GM12878 (cell line): ENCODE data around the gene VARS2. TPM values are rescaled to one million over a fixed set of nuclear protein-coding genes. Genes with fewer than 3 reads are reported as not detected.

ENCODE experiments used
- ATAC-seq: fragments of 200-7000 bp; cut with Tn5 transposase; 3 replicates; pipeline ENCODE4 v1.9.1; 2020; ENCODE audit warnings: mild to moderate bottlenecking, moderate library complexity
- BruUV-seq: library from RNA; stranded (reverse); fragments of 400-500 nt; replicated peaks from 2 replicates; lab custom pipeline; 2021; lab: Mats Ljungman, UMichigan
- CTCF ChIA-PET: fragments of 300-600 bp; sonication (Branson Sonifier 250); formaldehyde crosslinking; extraction: SDS; loops from one replicate; lab custom pipeline; 2021; ENCODE audit warnings: inconsistent platforms; lab: Yijun Ruan, JAX
- POLR2A ChIA-PET: fragments of 350-600 bp; formaldehyde crosslinking; extraction: SDS; loops from one replicate; lab custom pipeline; 2021; ENCODE audit warnings: inconsistent platforms; lab: Charles Lee
- RAD21 ChIA-PET: fragments of 300-600 bp; sonication (Branson Sonifier 250); formaldehyde crosslinking; loops from one replicate; lab custom pipeline; 2023; ENCODE audit warnings: antibody characterized with exemption; ENCODE audit not compliant: unreplicated experiment; lab: Charles Lee
- SMC1A ChIA-PET: fragments of 300-600 bp; sonication (Branson Sonifier 250); formaldehyde crosslinking; loops from one replicate; lab custom pipeline; 2023; ENCODE audit not compliant: unreplicated experiment, uncharacterized antibody; lab: Charles Lee
- DNase-seq: peaks from one replicate; pipeline ENCODE4 v3.0.0-alpha.2; 2011; ENCODE audit warnings: low read depth, low spot score
- FAIRE-seq: peaks from 3 replicates; lab custom pipeline; 2011; peaks lifted over from hg19 to GRCh38; lab: Jason Lieb, UNC
- H2AFZ ChIP-seq: 2 replicates; pipeline ENCODE4 v1.6.0; 2011; ENCODE audit warnings: low read depth, low read length, control low read depth; ENCODE audit not compliant: control insufficient read depth
- H3K27ac ChIP-seq: 2 replicates; pipeline ENCODE4 v1.5.1; 2011; ENCODE audit warnings: control low read depth; ENCODE audit not compliant: control insufficient read depth, insufficient read depth
- H3K27me3 ChIP-seq, 2 experiments: replicated peaks in 1 of 2; 2 replicates each; pipeline versions ENCODE4 v1.6.0 to v1.6.1; 2011; ENCODE audit warnings: low read length in 1 of 2; ENCODE audit not compliant: control insufficient read depth in 2 of 2, insufficient read depth in 2 of 2
- H3K36me3 ChIP-seq, 2 experiments: 2 replicates each; pipeline ENCODE4 v1.5.1; 2011; ENCODE audit warnings: low read length in 1 of 2; ENCODE audit not compliant: control insufficient read depth in 2 of 2, insufficient read depth in 2 of 2
- H3K4me1 ChIP-seq: 2 replicates; pipeline ENCODE4 v1.6.1; 2011; ENCODE audit warnings: mild to moderate bottlenecking, low read length, moderate library complexity, mixed read lengths; ENCODE audit not compliant: control insufficient read depth, insufficient read depth
- H3K4me2 ChIP-seq: 2 replicates; pipeline ENCODE4 v1.6.0; 2011; ENCODE audit warnings: control low read depth; ENCODE audit not compliant: control insufficient read depth, insufficient read depth
- H3K4me3 ChIP-seq: fragments of 200-600 bp; sonication (generic); 2 replicates; pipeline ENCODE4 v1.5.1; 2016
- H3K79me2 ChIP-seq: 2 replicates; pipeline ENCODE4 v1.6.0; 2011; ENCODE audit warnings: low read length; ENCODE audit not compliant: control insufficient read depth, insufficient read depth
- H3K9ac ChIP-seq: 2 replicates; pipeline ENCODE4 v1.8.0; 2011; ENCODE audit warnings: low read length, control low read depth, mixed read lengths; ENCODE audit not compliant: control insufficient read depth, insufficient read depth
- H3K9me3 ChIP-seq: replicated peaks from 3 replicates; pipeline ENCODE4 v1.5.1; 2011; ENCODE audit warnings: mild to moderate bottlenecking, low read length; ENCODE audit not compliant: control insufficient read depth, insufficient read depth
- H4K20me1 ChIP-seq: 2 replicates; pipeline ENCODE4 v1.6.0; 2011; ENCODE audit not compliant: control insufficient read depth, insufficient read depth
- E2F8 ChIP-seq: fragments of 450-650 bp; IDR thresholded peaks from 2 replicates; pipeline ENCODE4 v1.6.1; 2018; ENCODE audit warnings: mild to moderate bottlenecking, low read depth, moderate library complexity; ENCODE audit not compliant: partially characterized antibody
- LARP7 ChIP-seq: fragments of 450-650 bp; IDR thresholded peaks from 2 replicates; pipeline ENCODE4 v1.6.1; 2017; ENCODE audit warnings: mild to moderate bottlenecking
- MEF2B ChIP-seq: fragments of 450-650 bp; IDR thresholded peaks from 2 replicates; pipeline ENCODE4 v1.6.1; 2018; ENCODE audit warnings: mild to moderate bottlenecking, moderate library complexity; ENCODE audit not compliant: partially characterized antibody, poor library complexity, severe bottlenecking
- POLR2AphosphoS2 ChIP-seq: IDR thresholded peaks from 2 replicates; pipeline ENCODE4 v1.6.1; 2011; ENCODE audit warnings: low read depth, mild to moderate bottlenecking, low read length, improper control_type of control experiment, moderate library complexity
- WRNIP1 ChIP-seq: IDR thresholded peaks from 2 replicates; pipeline ENCODE4 v1.6.1; 2011; ENCODE audit warnings: low read depth, low read length, improper control_type of control experiment, borderline replicate concordance
- WGBS: methylation state at CpG from one replicate; pipeline ENCODE4 v1.1.6; 2016; ENCODE audit warnings: low lambda C conversion rate; ENCODE audit not compliant: insufficient replicate concordance, insufficient coverage; ENCODE audit errors: missing lambda C conversion rate; 5-methylcytosine and 5-hydroxymethylcytosine counted together
- in situ Hi-C: fragments of 300-500 bp; cut with MboI; formaldehyde crosslinking; loops from 9 replicates; pipeline ENCODE4 v1.14.3; 2018; ENCODE audit warnings: mixed read lengths
- intact Hi-C: fragments of 100-400 bp; cut with micrococcal nuclease; formaldehyde crosslinking; loops from one replicate; pipeline ENCODE4 v1.14.2; 2022; ENCODE audit not compliant: unreplicated experiment
- polyA plus RNA-seq, 11 experiments: library from polyadenylated mRNA; depleted of rRNA in 4 of 11; unstranded in 6 of 11; stranded (reverse) in 5 of 11; fragments of >200 nt; fragmentation: Nextera tagmentation in 4 of 11; fragmentation: Illumina TruSeq in 1 of 11; extraction: Ambion mirVana in 4 of 11; extraction: Trizol in 1 of 11; gene quantifications; 1 replicate in 1 of 11; 2 replicates in 10 of 11; pipeline versions ENCODE4 v1.2.1 to v1.2.3, GENCODE V29; 2011 to 2016; ENCODE audit warnings: inconsistent platforms in 2 of 11, missing spikeins in 2 of 11, low read depth in 1 of 11
- total RNA-seq, 4 experiments: library from RNA; depleted of rRNA in 3 of 4; stranded (reverse); fragments of >200 nt in 3 of 4; fragmentation: Illumina TruSeq in 1 of 4; extraction: Trizol in 1 of 4; gene quantifications; 2 replicates each; pipeline versions ENCODE4 v1.2.1 to v1.2.3, GENCODE V29; 2013 to 2021
- TF ChIP-seq, protein P1 (sequence below): fragments of 450-650 bp; IDR thresholded peaks from 2 replicates; pipeline ENCODE4 v1.6.1; 2016; ENCODE audit warnings: mild to moderate bottlenecking
- TF ChIP-seq, protein P2 (sequence below): IDR thresholded peaks from 2 replicates; pipeline ENCODE4 v1.6.1; 2012; ENCODE audit warnings: low read length, inconsistent platforms

The VARS2 gene
- total and polyA plus RNA-seq, 10 of the 15 experiments (the other 5 are each of a cell fraction or from before 2014, with no cell fraction given): 3.8 to 70.7 (median 49.1) TPM

- TF ChIP-seq, protein P1, sequence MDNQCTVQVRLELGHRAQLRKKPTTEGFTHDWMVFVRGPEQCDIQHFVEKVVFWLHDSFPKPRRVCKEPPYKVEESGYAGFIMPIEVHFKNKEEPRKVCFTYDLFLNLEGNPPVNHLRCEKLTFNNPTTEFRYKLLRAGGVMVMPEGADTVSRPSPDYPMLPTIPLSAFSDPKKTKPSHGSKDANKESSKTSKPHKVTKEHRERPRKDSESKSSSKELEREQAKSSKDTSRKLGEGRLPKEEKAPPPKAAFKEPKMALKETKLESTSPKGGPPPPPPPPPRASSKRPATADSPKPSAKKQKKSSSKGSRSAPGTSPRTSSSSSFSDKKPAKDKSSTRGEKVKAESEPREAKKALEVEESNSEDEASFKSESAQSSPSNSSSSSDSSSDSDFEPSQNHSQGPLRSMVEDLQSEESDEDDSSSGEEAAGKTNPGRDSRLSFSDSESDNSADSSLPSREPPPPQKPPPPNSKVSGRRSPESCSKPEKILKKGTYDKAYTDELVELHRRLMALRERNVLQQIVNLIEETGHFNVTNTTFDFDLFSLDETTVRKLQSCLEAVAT: no peak
Measured at GRCh38 chr6:30887901-30888815, 25.9 kb upstream of the VARS2 start (continued).

DNA sequence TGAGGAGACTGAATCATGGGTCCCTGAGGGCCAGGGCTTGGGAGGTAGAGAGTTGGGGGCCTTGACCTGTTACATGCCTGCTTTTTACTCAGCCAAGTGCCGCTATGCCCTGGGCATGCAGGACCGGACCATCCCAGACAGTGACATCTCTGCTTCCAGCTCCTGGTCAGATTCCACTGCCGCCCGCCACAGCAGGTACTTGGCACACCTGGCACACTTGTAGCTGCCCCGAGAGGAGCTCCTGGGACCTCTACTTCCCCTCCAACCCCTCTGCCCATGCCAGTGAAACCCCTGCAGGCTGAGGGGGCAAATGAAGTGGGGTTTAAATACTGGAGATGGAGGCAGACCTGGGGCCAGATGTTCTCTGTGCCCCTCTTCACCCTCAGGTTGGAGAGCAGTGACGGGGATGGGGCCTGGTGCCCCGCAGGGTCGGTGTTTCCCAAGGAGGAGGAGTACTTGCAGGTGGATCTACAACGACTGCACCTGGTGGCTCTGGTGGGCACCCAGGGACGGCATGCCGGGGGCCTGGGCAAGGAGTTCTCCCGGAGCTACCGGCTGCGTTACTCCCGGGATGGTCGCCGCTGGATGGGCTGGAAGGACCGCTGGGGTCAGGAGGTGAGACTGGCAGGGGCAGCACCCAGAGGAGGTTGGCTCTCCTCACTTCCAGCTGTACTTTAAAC lies 25.1 kb upstream of the VARS2 start:
- ChIA-PET CTCF (interaction anchor here (1.0 to 2.5 kb wide), 6 partner anchors 21 to 198 kb away, joined by 3 to 8 read pairs (median 4); partner anchors contain the start of gene VARS2), RAD21 (interaction anchor here (3.1 kb wide), 1 partner anchor 25 kb away, joined by 18 read pairs; the partner anchor contains the start of gene VARS2), POLR2A (interaction anchor here (0.9 to 1.8 kb wide), 2 partner anchors 19 to 25 kb away, joined by 4 to 5 read pairs; partner anchors contain the start of genes GTF2H4 and VARS2), SMC1A (interaction anchor here (1.2 to 2.0 kb wide), 3 partner anchors 25 to 60 kb away, joined by 3 to 6 read pairs (median 4); partner anchors contain the start of gene VARS2)
- no peak for ATAC-seq
- no peak for FAIRE-seq
- no peaks in the 10 kb centered on the region for H3K27me3 ChIP-seq
- in situ Hi-C loops: no loop called here
- intact Hi-C loops: no loop called here
- H3K79me2 ChIP-seq: peaks cover 10% of the 10 kb centered on the region
- 74% methylated on average over 18 of the region's 18 CpGs for WGBS
- H3K9me3 ChIP-seq: no peaks in the 10 kb centered on the region
- TF ChIP-seq POLR2AphosphoS2 (no peak), E2F8 (no peak), LARP7 (no peak), WRNIP1 (no peak), MEF2B (no peak)
- TF ChIP-seq, protein P2, sequence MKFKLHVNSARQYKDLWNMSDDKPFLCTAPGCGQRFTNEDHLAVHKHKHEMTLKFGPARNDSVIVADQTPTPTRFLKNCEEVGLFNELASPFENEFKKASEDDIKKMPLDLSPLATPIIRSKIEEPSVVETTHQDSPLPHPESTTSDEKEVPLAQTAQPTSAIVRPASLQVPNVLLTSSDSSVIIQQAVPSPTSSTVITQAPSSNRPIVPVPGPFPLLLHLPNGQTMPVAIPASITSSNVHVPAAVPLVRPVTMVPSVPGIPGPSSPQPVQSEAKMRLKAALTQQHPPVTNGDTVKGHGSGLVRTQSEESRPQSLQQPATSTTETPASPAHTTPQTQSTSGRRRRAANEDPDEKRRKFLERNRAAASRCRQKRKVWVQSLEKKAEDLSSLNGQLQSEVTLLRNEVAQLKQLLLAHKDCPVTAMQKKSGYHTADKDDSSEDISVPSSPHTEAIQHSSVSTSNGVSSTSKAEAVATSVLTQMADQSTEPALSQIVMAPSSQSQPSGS: no peak
- H3K36me3 ChIP-seq: peaks cover 0 to 6% of the 10 kb centered on the region in 2 experiments; a peak in 3 of 4 replicates
- no peak for DNase-seq
- H3K27ac ChIP-seq: no peak overlapping the region
- no TSS peak for BruUV-seq
- H3K4me3 ChIP-seq: no peak overlapping the region
- H3K9ac ChIP-seq: no peak overlapping the region
- H3K4me2 ChIP-seq: no peak overlapping the region
- peaks cover 16% of the 10 kb centered on the region for H3K4me1 ChIP-seq
- H2AFZ ChIP-seq: no peak overlapping the region
- no peaks in the 10 kb centered on the region for H4K20me1 ChIP-seq
